Measurements from ENCODE around the gene CHST11. TPM values are rescaled to one million over a fixed set of nuclear protein-coding genes. Genes with fewer than 3 reads are reported as not detected.

The CHST11 gene
- total RNA-seq, 1 experiment from 2014 or later: 6.7 TPM

DNA sequence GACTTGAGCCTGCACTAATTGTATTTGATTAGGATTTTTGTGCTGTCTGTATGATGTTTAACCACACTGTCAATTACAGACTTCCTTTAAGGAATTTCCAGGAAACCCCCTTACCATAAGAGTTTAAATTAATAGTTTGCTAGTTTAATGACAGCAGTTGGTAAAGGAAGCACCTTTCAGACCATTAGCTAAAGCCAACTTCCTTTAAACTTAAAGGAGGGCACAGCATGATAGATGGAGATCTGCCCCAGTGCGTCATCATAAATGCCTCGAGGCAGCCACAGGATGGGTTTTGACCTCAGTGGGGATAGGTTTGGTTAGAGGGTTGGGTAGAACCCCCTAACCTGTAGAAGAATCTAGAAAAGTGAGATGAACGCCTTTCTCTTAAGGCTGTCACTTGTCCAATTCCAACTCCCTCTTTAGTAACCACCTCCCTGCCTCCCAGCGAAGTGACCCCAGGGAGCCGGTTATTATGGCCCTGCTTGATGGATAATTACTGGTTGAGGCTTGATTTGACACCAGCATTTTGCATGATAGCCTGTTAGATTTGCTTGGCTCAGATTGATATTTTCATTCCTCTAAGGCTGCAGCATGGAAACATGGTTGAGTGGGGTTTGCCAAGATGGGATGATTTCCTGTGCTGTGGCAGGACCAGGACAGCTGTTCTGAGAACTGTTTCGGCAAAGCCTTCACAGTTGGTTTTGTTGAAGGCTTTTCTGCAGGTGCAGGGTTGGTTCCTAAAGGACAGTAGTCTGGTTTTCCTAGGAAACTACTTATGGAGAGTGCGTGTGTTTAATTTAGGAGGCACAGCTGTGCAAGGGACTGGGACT is 62.7 kb downstream of the CHST11 start:
- H3K27ac ChIP-seq (ENCODE audit: insufficient read length, low read depth, low read length): no peak overlapping the region
- peaks cover 5% of the 10 kb centered on the region; the same call in 1 of the 2 replicates for H3K4me1 ChIP-seq (ENCODE audit: insufficient read depth, low read length)
- H3K4me3 Mint-ChIP-seq: no peak overlapping the region
- H3K27me3 ChIP-seq (ENCODE audit: insufficient read depth, low read length): no peaks in the 10 kb centered on the region
- H2AK5ac ChIP-seq (ENCODE audit: insufficient read length, low read length): no peak overlapping the region
- H3K79me1 ChIP-seq (ENCODE audit: insufficient read depth, low read depth, low read length, poor library complexity, severe bottlenecking): peaks cover 3% of the 10 kb centered on the region
- H3K27me3 Mint-ChIP-seq (ENCODE audit: low read depth): no peaks in the 10 kb centered on the region
- H3K56ac ChIP-seq (ENCODE audit: insufficient read length, low read depth, low read length): no peak overlapping the region
- H3K9ac ChIP-seq (ENCODE audit: extremely low read depth, insufficient read length, low read length): no peak overlapping the region
- no peak overlapping the region for H2BK20ac ChIP-seq (ENCODE audit: low read depth, low read length, poor library complexity, severe bottlenecking)
- H2BK12ac ChIP-seq (ENCODE audit: insufficient read length, low read depth, low read length): no peak overlapping the region
- no peaks in the 10 kb centered on the region for H4K20me1 ChIP-seq (ENCODE audit: control insufficient read depth, insufficient read depth, insufficient read length)
- no peak overlapping the region for H2AFZ ChIP-seq (ENCODE audit: low read length)
- no peak overlapping the region for H3K14ac ChIP-seq (ENCODE audit: insufficient read depth, low read length)
- no peak overlapping the region for H2BK5ac ChIP-seq (ENCODE audit: insufficient read length, low read length)
- no peak overlapping the region for H3K23ac ChIP-seq (ENCODE audit: insufficient read length, low read depth, low read length)
- H4K91ac ChIP-seq (ENCODE audit: insufficient read length, low read depth, low read length): no peak overlapping the region
- H3K4ac ChIP-seq (ENCODE audit: low read depth, low read length): no peak overlapping the region
- WGBS (ENCODE audit: extremely low coverage, insufficient read length, low lambda C conversion rate): no CpG with 5 or more reads among the region's 7 CpGs
- no peak overlapping the region for H4K5ac ChIP-seq (ENCODE audit: insufficient read length, low read depth, low read length)
- DNase-seq: no peak
- peak overlapping the region in 2 of 3 experiments; percentile 21 to 94; a peak in 2 of 7 replicates for H3K27ac Mint-ChIP-seq
- no peaks in the 10 kb centered on the region for H3K23me2 ChIP-seq (ENCODE audit: insufficient read length, low read depth, low read length, poor library complexity, severe bottlenecking)
- no peak overlapping the region for H3K4me2 ChIP-seq (ENCODE audit: insufficient read depth, insufficient read length, low read length)
- no peaks in the 10 kb centered on the region; a peak in 1 of 5 replicates for H3K9me3 Mint-ChIP-seq
- H3K36me3 Mint-ChIP-seq (ENCODE audit: insufficient read depth in 1 of 3, low read depth in 3 of 3): peaks cover 0 to 1% (median 0%) of the 10 kb centered on the region in 3 experiments; a peak in 2 of 7 replicates
- H3K4me1 Mint-ChIP-seq: peaks cover 17 to 27% of the 10 kb centered on the region in 2 experiments
- TF ChIP-seq, protein P1, sequence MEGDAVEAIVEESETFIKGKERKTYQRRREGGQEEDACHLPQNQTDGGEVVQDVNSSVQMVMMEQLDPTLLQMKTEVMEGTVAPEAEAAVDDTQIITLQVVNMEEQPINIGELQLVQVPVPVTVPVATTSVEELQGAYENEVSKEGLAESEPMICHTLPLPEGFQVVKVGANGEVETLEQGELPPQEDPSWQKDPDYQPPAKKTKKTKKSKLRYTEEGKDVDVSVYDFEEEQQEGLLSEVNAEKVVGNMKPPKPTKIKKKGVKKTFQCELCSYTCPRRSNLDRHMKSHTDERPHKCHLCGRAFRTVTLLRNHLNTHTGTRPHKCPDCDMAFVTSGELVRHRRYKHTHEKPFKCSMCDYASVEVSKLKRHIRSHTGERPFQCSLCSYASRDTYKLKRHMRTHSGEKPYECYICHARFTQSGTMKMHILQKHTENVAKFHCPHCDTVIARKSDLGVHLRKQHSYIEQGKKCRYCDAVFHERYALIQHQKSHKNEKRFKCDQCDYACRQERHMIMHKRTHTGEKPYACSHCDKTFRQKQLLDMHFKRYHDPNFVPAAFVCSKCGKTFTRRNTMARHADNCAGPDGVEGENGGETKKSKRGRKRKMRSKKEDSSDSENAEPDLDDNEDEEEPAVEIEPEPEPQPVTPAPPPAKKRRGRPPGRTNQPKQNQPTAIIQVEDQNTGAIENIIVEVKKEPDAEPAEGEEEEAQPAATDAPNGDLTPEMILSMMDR (conservative IDR thresholded peaks at IDR 0.05): no peak
- H3T11ph ChIP-seq (ENCODE audit: low read length): no peak overlapping the region
- no peaks in the 10 kb centered on the region for H3K9me3 ChIP-seq (ENCODE audit: control insufficient read depth, low read depth, low read length)
- no peak overlapping the region for H2BK15ac ChIP-seq (ENCODE audit: low read depth, low read length)
- H4K8ac ChIP-seq (replicated peaks; ENCODE audit: insufficient read length, low read depth, low read length): no peak overlapping the region
- no peak overlapping the region for H3K18ac ChIP-seq (ENCODE audit: insufficient read length, low read depth, low read length)
- no peaks in the 10 kb centered on the region for H3K79me2 ChIP-seq (ENCODE audit: insufficient read depth, low read length)
- H2BK120ac ChIP-seq (ENCODE audit: low read depth, low read length, poor library complexity, severe bottlenecking): no peak overlapping the region
